ENCODE results near the gene DLX1.

GRCh38 chr2:172101821-172102390 lies 16.6 kb downstream of the DLX1 start:
- TF ChIP-seq RAD21 (IDR thresholded peaks at IDR 0.05) (no peak), CTCF (IDR thresholded peaks at IDR 0.05; ENCODE audit: low read depth, low read length, missing input control) (no peak), MAX (IDR thresholded peaks at IDR 0.05) (no peak), TAF1 (conservative IDR thresholded peaks at IDR 0.05) (no peak), ATF3 (IDR thresholded peaks at IDR 0.05) (no peak), SP1 (IDR thresholded peaks at IDR 0.05) (no peak), REST (IDR thresholded peaks at IDR 0.05) (no peak), RXRA (IDR thresholded peaks at IDR 0.05) (no peak), GABPA (IDR thresholded peaks at IDR 0.05 in 1 of 2, conservative IDR thresholded peaks at IDR 0.05 in 1 of 2) (no peak), ZBTB33 (IDR thresholded peaks at IDR 0.05) (no peak)
